Hepatocyte (in vitro differentiated cells): Measurements from ENCODE around the gene GCNT2. TPM values are rescaled to one million over a fixed set of nuclear protein-coding genes. Genes with fewer than 3 reads are reported as not detected.

ENCODE experiments used
- DNase-seq: peaks from one replicate; pipeline ENCODE4 v3.0.0-alpha.2; 2016; ENCODE audit warnings: low spot score
- H2AFZ ChIP-seq: fragments of 200-600 bp; sonication (generic); 2 replicates; pipeline ENCODE4 v1.6.0; 2016; ENCODE audit warnings: antibody characterized with exemption, mild to moderate bottlenecking
- H3K27ac ChIP-seq: fragments of 200-600 bp; sonication (generic); 2 replicates; pipeline ENCODE4 v1.5.1; 2016; ENCODE audit warnings: mild to moderate bottlenecking
- H3K27me3 ChIP-seq: fragments of 200-600 bp; sonication (generic); 2 replicates; pipeline ENCODE4 v1.6.1; 2016
- H3K36me3 ChIP-seq: fragments of 200-600 bp; sonication (generic); replicated peaks from 2 replicates; pipeline ENCODE4 v1.5.1; 2016; ENCODE audit warnings: low read depth; ENCODE audit not compliant: insufficient read depth
- H3K4me1 ChIP-seq: fragments of 200-600 bp; sonication (generic); 2 replicates; pipeline ENCODE4 v1.5.1; 2016; ENCODE audit warnings: mild to moderate bottlenecking, moderate library complexity; ENCODE audit not compliant: insufficient read depth
- H3K4me2 ChIP-seq: fragments of 200-600 bp; sonication (generic); 2 replicates; pipeline ENCODE4 v1.6.0; 2016
- H3K4me3 ChIP-seq: fragments of 200-600 bp; sonication (generic); 2 replicates; pipeline ENCODE4 v1.5.1; 2016; ENCODE audit warnings: mild to moderate bottlenecking
- H3K79me2 ChIP-seq: fragments of 200-600 bp; sonication (generic); 2 replicates; pipeline ENCODE4 v1.6.0; 2017; ENCODE audit warnings: mild to moderate bottlenecking
- H3K9me2 ChIP-seq: fragments of 200-600 bp; sonication (generic); replicated peaks from 2 replicates; pipeline ENCODE4 v1.6.0; 2017; ENCODE audit warnings: mild to moderate bottlenecking; ENCODE audit not compliant: insufficient read depth
- H3K9me3 ChIP-seq: fragments of 200-600 bp; sonication (generic); 2 replicates; pipeline ENCODE4 v1.5.1; 2016; ENCODE audit warnings: low read depth, mild to moderate bottlenecking
- H4K20me1 ChIP-seq: fragments of 200-600 bp; sonication (generic); 2 replicates; pipeline ENCODE4 v1.6.0; 2016; ENCODE audit warnings: mild to moderate bottlenecking; ENCODE audit not compliant: insufficient read depth, poor library complexity, severe bottlenecking
- EZH2 ChIP-seq: fragments of 200-600 bp; sonication (generic); IDR thresholded peaks from 2 replicates; pipeline ENCODE4 v1.6.1; 2016; ENCODE audit warnings: antibody characterized with exemption, mild to moderate bottlenecking, borderline replicate concordance
- EZH2phosphoT487 ChIP-seq: fragments of 200-600 bp; sonication (generic); IDR thresholded peaks from one replicate; pipeline ENCODE4 v1.6.1; 2018; ENCODE audit warnings: antibody characterized with exemption, mild to moderate bottlenecking, low read depth, moderate library complexity; ENCODE audit not compliant: unreplicated experiment, severe bottlenecking
- WGBS: methylation state at CpG from one replicate; pipeline ENCODE4 v1.1.6; 2016; ENCODE audit warnings: low lambda C conversion rate; ENCODE audit errors: missing lambda C conversion rate; 5-methylcytosine and 5-hydroxymethylcytosine counted together
- polyA plus RNA-seq: library from polyadenylated mRNA; unstranded; fragments of >200 nt; fragmentation: Nextera tagmentation; extraction: Ambion mirVana; gene quantifications from 2 replicates; pipeline ENCODE4 v1.2.1, GENCODE V29; 2016
- total RNA-seq: library from RNA; depleted of rRNA; stranded (reverse); fragments of >200 nt; gene quantifications from 2 replicates; pipeline ENCODE4 v1.2.3, GENCODE V29; 2014
- TF ChIP-seq, protein P1 (sequence below): fragments of 200-600 bp; sonication (generic); IDR thresholded peaks from 2 replicates; pipeline ENCODE4 v1.5.1; 2016; ENCODE audit warnings: antibody characterized with exemption, mild to moderate bottlenecking; ENCODE audit not compliant: poor library complexity

The GCNT2 gene
- total and polyA plus RNA-seq, 2 experiments from 2014 or later: 16.3 to 36.4 TPM

DNA sequence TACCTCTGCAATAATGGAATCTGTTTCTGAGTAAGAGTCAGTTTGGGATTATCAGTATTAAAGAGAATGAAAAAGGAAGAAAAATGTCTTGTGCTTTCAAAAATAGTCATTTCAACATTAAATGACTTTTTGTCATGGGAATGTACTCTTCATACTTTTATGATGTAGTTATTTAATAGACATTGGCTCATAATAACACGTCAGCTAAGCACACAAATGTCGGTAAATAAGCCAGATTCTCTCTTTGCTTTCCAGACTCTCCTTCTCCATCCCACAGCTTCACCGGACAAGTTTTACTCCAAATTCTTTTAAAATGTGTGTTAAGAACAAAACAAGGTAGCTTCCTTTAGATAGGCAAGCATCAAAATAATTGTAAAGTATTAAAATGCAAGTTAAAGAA is 97.3 kb downstream of the GCNT2 start:
- Histone ChIP-seq H3K4me3 (no peak overlapping the region), H3K27me3 (no peaks in the 10 kb centered on the region), H3K36me3 (no peaks in the 10 kb centered on the region), H3K9me2 (no peaks in the 10 kb centered on the region), H3K4me2 (no peak overlapping the region), H4K20me1 (no peaks in the 10 kb centered on the region), H3K79me2 (peaks cover 21% of the 10 kb centered on the region), H2AFZ (no peak overlapping the region), H3K4me1 (no peaks in the 10 kb centered on the region), H3K27ac (no peak overlapping the region), H3K9me3 (no peaks in the 10 kb centered on the region)
- no peak for DNase-seq
- 91% methylated on average over 3 of the region's 3 CpGs for WGBS
- TF ChIP-seq EZH2 (no peak), EZH2phosphoT487 (no peak)
- TF ChIP-seq, protein P1, sequence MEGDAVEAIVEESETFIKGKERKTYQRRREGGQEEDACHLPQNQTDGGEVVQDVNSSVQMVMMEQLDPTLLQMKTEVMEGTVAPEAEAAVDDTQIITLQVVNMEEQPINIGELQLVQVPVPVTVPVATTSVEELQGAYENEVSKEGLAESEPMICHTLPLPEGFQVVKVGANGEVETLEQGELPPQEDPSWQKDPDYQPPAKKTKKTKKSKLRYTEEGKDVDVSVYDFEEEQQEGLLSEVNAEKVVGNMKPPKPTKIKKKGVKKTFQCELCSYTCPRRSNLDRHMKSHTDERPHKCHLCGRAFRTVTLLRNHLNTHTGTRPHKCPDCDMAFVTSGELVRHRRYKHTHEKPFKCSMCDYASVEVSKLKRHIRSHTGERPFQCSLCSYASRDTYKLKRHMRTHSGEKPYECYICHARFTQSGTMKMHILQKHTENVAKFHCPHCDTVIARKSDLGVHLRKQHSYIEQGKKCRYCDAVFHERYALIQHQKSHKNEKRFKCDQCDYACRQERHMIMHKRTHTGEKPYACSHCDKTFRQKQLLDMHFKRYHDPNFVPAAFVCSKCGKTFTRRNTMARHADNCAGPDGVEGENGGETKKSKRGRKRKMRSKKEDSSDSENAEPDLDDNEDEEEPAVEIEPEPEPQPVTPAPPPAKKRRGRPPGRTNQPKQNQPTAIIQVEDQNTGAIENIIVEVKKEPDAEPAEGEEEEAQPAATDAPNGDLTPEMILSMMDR: no peak

DNA sequence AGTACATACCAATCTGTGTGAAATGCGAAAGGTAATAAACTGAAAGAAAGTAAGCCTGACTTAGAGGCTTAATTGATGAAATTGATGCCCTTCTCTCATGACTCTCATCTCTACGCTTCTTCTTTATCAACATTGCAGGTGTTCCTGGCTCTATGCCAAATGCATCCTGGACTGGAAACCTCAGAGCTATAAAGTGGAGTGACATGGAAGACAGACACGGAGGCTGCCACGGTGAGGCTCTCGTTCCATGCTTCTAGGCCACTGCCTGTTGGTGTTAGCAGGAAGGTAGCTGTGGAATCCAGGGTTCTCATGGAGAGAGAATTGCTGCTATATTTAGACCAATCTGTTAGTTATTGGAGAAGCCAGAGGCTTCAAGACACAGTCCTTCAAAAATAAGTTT is 100.1 kb downstream of the GCNT2 start:
- 91% methylated on average over 5 of the region's 5 CpGs for WGBS
- Histone ChIP-seq H3K4me2 (no peak overlapping the region), H3K27me3 (no peaks in the 10 kb centered on the region), H3K9me2 (no peaks in the 10 kb centered on the region), H3K4me3 (no peak overlapping the region), H3K36me3 (no peaks in the 10 kb centered on the region), H3K4me1 (no peaks in the 10 kb centered on the region), H3K27ac (no peak overlapping the region), H2AFZ (no peak overlapping the region), H3K79me2 (peaks cover 9% of the 10 kb centered on the region), H4K20me1 (no peaks in the 10 kb centered on the region), H3K9me3 (no peaks in the 10 kb centered on the region)
- peak; percentile 13 for DNase-seq
- no peak for TF ChIP-seq EZH2phosphoT487
- no peak for TF ChIP-seq EZH2
- TF ChIP-seq, protein P1: no peak

DNA sequence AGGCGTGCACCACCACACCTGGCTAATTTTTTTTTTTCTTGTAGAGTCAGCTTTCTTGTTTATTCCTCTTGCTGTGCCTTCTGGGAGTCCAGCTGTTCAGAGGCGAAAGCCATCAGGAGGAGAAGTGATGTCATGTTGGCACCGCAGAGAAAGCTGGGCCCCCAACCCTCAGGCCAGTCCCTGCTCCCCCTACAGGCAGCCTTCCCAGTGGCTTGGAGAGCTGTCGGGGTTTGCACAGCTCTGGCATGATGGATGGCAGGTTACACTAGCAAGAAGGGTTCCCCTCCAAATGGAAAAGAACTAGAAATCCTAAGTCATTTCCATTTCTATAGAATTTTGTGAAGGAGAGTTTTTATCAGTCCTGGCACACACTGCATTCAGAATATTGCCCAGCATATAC is 100.7 kb downstream of the GCNT2 start:
- no peaks in the 10 kb centered on the region for H3K27me3 ChIP-seq
- H3K79me2 ChIP-seq: peaks cover 5% of the 10 kb centered on the region
- H3K4me1 ChIP-seq: no peaks in the 10 kb centered on the region
- H2AFZ ChIP-seq: no peak overlapping the region
- H4K20me1 ChIP-seq: no peaks in the 10 kb centered on the region
- no peaks in the 10 kb centered on the region for H3K36me3 ChIP-seq
- WGBS: 97% methylated on average over 4 of the region's 4 CpGs
- no peaks in the 10 kb centered on the region for H3K9me3 ChIP-seq
- DNase-seq: no peak
- no peak overlapping the region for H3K4me3 ChIP-seq
- no peak overlapping the region for H3K4me2 ChIP-seq
- no peaks in the 10 kb centered on the region for H3K9me2 ChIP-seq
- TF ChIP-seq EZH2phosphoT487: no peak
- no peak for TF ChIP-seq EZH2
- TF ChIP-seq, protein P1: no peak
- no peak overlapping the region for H3K27ac ChIP-seq

DNA sequence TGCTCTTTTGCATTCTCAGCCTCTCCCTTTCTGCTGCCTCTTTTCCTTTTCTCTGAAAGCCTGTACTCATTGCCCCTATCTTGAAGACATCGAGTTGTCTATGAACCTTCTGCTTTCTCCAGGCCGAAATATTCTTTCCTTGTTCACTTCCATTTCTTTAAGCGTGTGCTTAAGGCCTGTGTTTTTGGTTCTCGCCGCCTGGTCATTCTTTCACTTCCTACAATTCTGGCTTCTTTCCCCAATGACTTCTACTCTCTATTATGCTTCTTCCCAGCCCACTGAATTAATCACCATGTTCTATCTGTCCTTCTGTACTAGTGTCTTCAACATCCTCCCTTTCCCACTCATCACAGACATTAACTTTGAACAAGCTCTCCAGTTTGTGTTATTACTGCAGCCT is 103.7 kb downstream of the GCNT2 start:
- Histone ChIP-seq H4K20me1 (no peaks in the 10 kb centered on the region), H3K27ac (no peak overlapping the region), H3K4me1 (no peaks in the 10 kb centered on the region), H3K9me3 (no peaks in the 10 kb centered on the region), H3K9me2 (no peaks in the 10 kb centered on the region), H3K4me2 (no peak overlapping the region), H3K36me3 (no peaks in the 10 kb centered on the region), H3K27me3 (no peaks in the 10 kb centered on the region), H2AFZ (no peak overlapping the region), H3K79me2 (no peaks in the 10 kb centered on the region), H3K4me3 (no peak overlapping the region)
- TF ChIP-seq, protein P1: no peak
- no peak for TF ChIP-seq EZH2
- no peak for TF ChIP-seq EZH2phosphoT487
- DNase-seq: no peak
- 95% methylated on average over 5 of the region's 5 CpGs for WGBS
